ENCODE results near the gene PCMT1. TPM values are rescaled to one million over a fixed set of nuclear protein-coding genes. Genes with fewer than 3 reads are reported as not detected.
"Not testable (repeated sequence)": the region's sequence is repeated elsewhere in the genome, so short reads cannot be mapped to it uniquely, and the experiment has no call there.

The PCMT1 gene
- total and polyA plus RNA-seq, 2 donors (not counting 1 experiment from before 2014, with no cell fraction given): 30.3 to 46.4 TPM

GRCh38 chr6:149734915-149735314 lies 14.6 kb upstream of the PCMT1 start:
- Histone ChIP-seq H2AFZ (ENCODE audit: insufficient read depth, low read depth, low read length, poor library complexity, severe bottlenecking) (no peak overlapping the region), H3K27ac (ENCODE audit: low read length in 2 of 2) (no peak overlapping the region), H3K4me1 (ENCODE audit: control insufficient read depth in 2 of 2, insufficient read depth in 2 of 2, low read length in 2 of 2) (no peaks in the 10 kb centered on the region), H3K4me3 (ENCODE audit: control extremely low read depth in 1 of 5, extremely low read depth in 1 of 5, insufficient read depth in 1 of 5, low read depth in 2 of 5, low read length in 4 of 5) (no peak overlapping the region), H3K4me2 (replicated peaks; ENCODE audit: low read depth, low read length, poor library complexity, severe bottlenecking) (no peak overlapping the region), H3K9ac (ENCODE audit: low read length) (no peak overlapping the region), H3K36me3 (replicated peaks in 1 of 2; ENCODE audit: control extremely low read depth in 1 of 2, control insufficient read depth in 1 of 2, extremely low read depth in 1 of 2, insufficient read depth in 2 of 2, low read length in 1 of 2) (peaks cover 8 to 59% of the 10 kb centered on the region in 2 experiments), H3K27me3 (replicated peaks in 1 of 4; ENCODE audit: control extremely low read depth in 1 of 4, control insufficient read depth in 3 of 4, insufficient read depth in 4 of 4, low read length in 3 of 4) (no peaks in the 10 kb centered on the region), H4K20me1 (ENCODE audit: control insufficient read depth, insufficient read depth, low read length, poor library complexity, severe bottlenecking) (no peaks in the 10 kb centered on the region), H3K9me3 (ENCODE audit: control extremely low read depth in 1 of 3, control insufficient read depth in 2 of 3, insufficient read depth in 1 of 3, low read length in 2 of 3) (no peaks in the 10 kb centered on the region), H3K79me2 (ENCODE audit: control insufficient read depth, insufficient read depth, low read length) (peaks cover 3% of the 10 kb centered on the region)
- DNase-seq (no peak), ATAC-seq (ENCODE audit: low read depth) (no peak)
- POLR2A ChIA-PET: no interaction called here
- no peak overlapping the region for H3K4me3 Mint-ChIP-seq
- intact Hi-C loops (cut with micrococcal nuclease): no loop called here
- no peak overlapping the region for H3K27ac Mint-ChIP-seq
- no peaks in the 10 kb centered on the region for H3K27me3 Mint-ChIP-seq
- TF ChIP-seq, protein P1, sequence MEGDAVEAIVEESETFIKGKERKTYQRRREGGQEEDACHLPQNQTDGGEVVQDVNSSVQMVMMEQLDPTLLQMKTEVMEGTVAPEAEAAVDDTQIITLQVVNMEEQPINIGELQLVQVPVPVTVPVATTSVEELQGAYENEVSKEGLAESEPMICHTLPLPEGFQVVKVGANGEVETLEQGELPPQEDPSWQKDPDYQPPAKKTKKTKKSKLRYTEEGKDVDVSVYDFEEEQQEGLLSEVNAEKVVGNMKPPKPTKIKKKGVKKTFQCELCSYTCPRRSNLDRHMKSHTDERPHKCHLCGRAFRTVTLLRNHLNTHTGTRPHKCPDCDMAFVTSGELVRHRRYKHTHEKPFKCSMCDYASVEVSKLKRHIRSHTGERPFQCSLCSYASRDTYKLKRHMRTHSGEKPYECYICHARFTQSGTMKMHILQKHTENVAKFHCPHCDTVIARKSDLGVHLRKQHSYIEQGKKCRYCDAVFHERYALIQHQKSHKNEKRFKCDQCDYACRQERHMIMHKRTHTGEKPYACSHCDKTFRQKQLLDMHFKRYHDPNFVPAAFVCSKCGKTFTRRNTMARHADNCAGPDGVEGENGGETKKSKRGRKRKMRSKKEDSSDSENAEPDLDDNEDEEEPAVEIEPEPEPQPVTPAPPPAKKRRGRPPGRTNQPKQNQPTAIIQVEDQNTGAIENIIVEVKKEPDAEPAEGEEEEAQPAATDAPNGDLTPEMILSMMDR (IDR thresholded peaks at IDR 0.05): no peak
- TF ChIP-seq EZH2 (IDR thresholded peaks at IDR 0.05; ENCODE audit: borderline replicate concordance, insufficient read depth, low read depth, low read length, poor library complexity, severe bottlenecking): no peak
- CTCF ChIA-PET: interaction anchor here (0.6 kb wide), 1 partner anchor 11 kb away, joined by 5 read pairs; no protein-coding TSS in a partner anchor
- no peaks in the 10 kb centered on the region for H3K4me1 Mint-ChIP-seq
- no peaks in the 10 kb centered on the region for H3K9me3 Mint-ChIP-seq (ENCODE audit: insufficient read depth)
- no CpG with 5 or more reads among the region's 1 CpG for WGBS (ENCODE audit: insufficient coverage)

DNA sequence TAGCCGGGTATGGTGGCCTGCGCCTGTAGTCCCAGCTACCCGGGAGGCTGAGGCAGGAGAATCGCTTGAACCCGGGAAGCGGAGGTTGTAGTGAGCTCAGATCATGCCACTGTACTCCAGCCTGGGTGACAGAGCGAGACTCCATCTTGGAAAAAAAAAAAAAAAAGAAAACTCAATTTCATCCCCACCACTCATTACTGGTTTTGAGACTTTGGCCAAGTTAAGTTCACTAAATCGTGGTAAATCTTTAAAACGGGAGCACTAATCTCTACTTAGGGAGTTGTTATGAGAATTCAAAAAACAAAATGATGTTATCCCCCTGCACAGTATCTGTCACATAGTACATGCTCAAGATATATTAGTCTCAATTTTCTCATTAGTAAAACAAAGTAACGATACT lies 4.3 kb upstream of the PCMT1 start:
- H3K27me3 ChIP-seq (replicated peaks in 1 of 4; ENCODE audit: control extremely low read depth in 1 of 4, control insufficient read depth in 3 of 4, insufficient read depth in 4 of 4, low read length in 3 of 4); H2AFZ ChIP-seq (ENCODE audit: insufficient read depth, low read depth, low read length, poor library complexity, severe bottlenecking); H4K20me1 ChIP-seq (ENCODE audit: control insufficient read depth, insufficient read depth, low read length, poor library complexity, severe bottlenecking); H3K27ac ChIP-seq (ENCODE audit: low read length in 2 of 2); H3K9me3 ChIP-seq (ENCODE audit: control extremely low read depth in 1 of 3, control insufficient read depth in 2 of 3, insufficient read depth in 1 of 3, low read length in 2 of 3); H3K27ac Mint-ChIP-seq; POLR2A ChIA-PET; DNase-seq; H3K27me3 Mint-ChIP-seq; H3K9me3 Mint-ChIP-seq (ENCODE audit: insufficient read depth); ATAC-seq (ENCODE audit: low read depth): not testable (repeated sequence)
- Histone ChIP-seq H3K9ac (ENCODE audit: low read length) (peak overlapping the region; percentile 79), H3K4me1 (ENCODE audit: control insufficient read depth in 2 of 2, insufficient read depth in 2 of 2, low read length in 2 of 2) (peaks cover 16 to 23% of the 10 kb centered on the region in 2 donors), H3K79me2 (ENCODE audit: control insufficient read depth, insufficient read depth, low read length) (peaks cover 60% of the 10 kb centered on the region), H3K4me2 (replicated peaks; ENCODE audit: low read depth, low read length, poor library complexity, severe bottlenecking) (peak overlapping the region; percentile 77), H3K4me3 (ENCODE audit: control extremely low read depth in 1 of 5, extremely low read depth in 1 of 5, insufficient read depth in 1 of 5, low read depth in 2 of 5, low read length in 4 of 5) (peak overlapping the region in 3 of 5 experiments; percentile 80 to 97 (median 90)), H3K36me3 (replicated peaks in 1 of 2; ENCODE audit: control extremely low read depth in 1 of 2, control insufficient read depth in 1 of 2, extremely low read depth in 1 of 2, insufficient read depth in 2 of 2, low read length in 1 of 2) (peaks cover 2 to 31% of the 10 kb centered on the region in 2 experiments)
- CTCF ChIA-PET: interaction anchor here (0.7 kb wide), 1 partner anchor 72 kb away, joined by 3 read pairs; no protein-coding TSS in a partner anchor
- intact Hi-C loops (cut with micrococcal nuclease): loop anchor here (5.0 to 10.0 kb wide), 2 partner anchors 117 to 1710 kb away; partner anchors contain the start of genes LRP11 and RMND1
- H3K4me3 Mint-ChIP-seq: peak overlapping the region; percentile 96
- H3K4me1 Mint-ChIP-seq: peaks cover 22% of the 10 kb centered on the region
- WGBS (ENCODE audit: insufficient coverage): 100% methylated on average over 3 of the region's 10 CpGs
